NB4 (cell line): ENCODE data around the gene IFNG-AS1.
A peak's percentile ranks its signal among the peaks of the same experiment; 100 is the strongest.

ENCODE experiments used
- DNase-seq: peaks from one replicate; pipeline ENCODE4 v3.0.0; 2010; ENCODE audit warnings: low read depth
- H3K4me3 ChIP-seq: one replicate; pipeline ENCODE4 v1.5.1; 2011; ENCODE audit warnings: mild to moderate bottlenecking, low read depth, low read length, moderate library complexity
- CTCF ChIP-seq: IDR thresholded peaks from one replicate; pipeline ENCODE4 v1.5.1; 2012; ENCODE audit warnings: low read depth, low read length
- MAX ChIP-seq: IDR thresholded peaks from 2 replicates; pipeline ENCODE4 v1.6.1; 2011; ENCODE audit warnings: low read depth, low read length
- MYC ChIP-seq: IDR thresholded peaks from 2 replicates; pipeline ENCODE4 v1.6.1; 2011; ENCODE audit warnings: low read depth, low read length
- POLR2A ChIP-seq: IDR thresholded peaks from 2 replicates; pipeline ENCODE4 v1.6.1; 2011; ENCODE audit warnings: mild to moderate bottlenecking; ENCODE audit not compliant: insufficient read length; ENCODE audit errors: extremely low read depth

The IFNG-AS1 gene

GRCh38 chr12:67996347-67996746 lies 7.1 kb downstream of the IFNG-AS1 start:
- no peak overlapping the region for H3K4me3 ChIP-seq
- no peak for TF ChIP-seq MYC
- no peak for TF ChIP-seq POLR2A
- no peak for TF ChIP-seq CTCF
- no peak for TF ChIP-seq MAX
- no peak for DNase-seq

GRCh38 chr12:67998379-67998778 lies 9.1 kb downstream of the IFNG-AS1 start:
- DNase-seq: no peak
- no peak for TF ChIP-seq POLR2A
- TF ChIP-seq CTCF: no peak
- no peak for TF ChIP-seq MYC
- no peak for TF ChIP-seq MAX
- H3K4me3 ChIP-seq: no peak overlapping the region

GRCh38 chr12:67999244-67999643 lies 10.0 kb downstream of the IFNG-AS1 start:
- TF ChIP-seq MAX (no peak), POLR2A (no peak), MYC (no peak), CTCF (no peak)
- H3K4me3 ChIP-seq: no peak overlapping the region
- no peak for DNase-seq

GRCh38 chr12:68001486-68002466 lies 12.5 kb downstream of the IFNG-AS1 start:
- no peak for TF ChIP-seq POLR2A
- peak; percentile 36 for TF ChIP-seq CTCF
- peak; percentile 50 for DNase-seq
- no peak overlapping the region for H3K4me3 ChIP-seq

- TF ChIP-seq MAX (no peak), MYC (no peak), CTCF (no peak), POLR2A (no peak)
- peak; percentile 18 for DNase-seq
Measured at GRCh38 chr12:68003777-68004176, 14.5 kb downstream of the IFNG-AS1 start.

GRCh38 chr12:68007033-68007432 lies 17.8 kb downstream of the IFNG-AS1 start:
- TF ChIP-seq POLR2A: no peak
- no peak for TF ChIP-seq CTCF
- no peak for TF ChIP-seq MYC
- no peak for TF ChIP-seq MAX
- H3K4me3 ChIP-seq: no peak overlapping the region
- no peak for DNase-seq

More at GRCh38 chr12:68003777-68004176, 14.5 kb downstream of the IFNG-AS1 start:
- no peak overlapping the region for H3K4me3 ChIP-seq
